Measurements from ENCODE around the gene PITPNC1. TPM values are rescaled to one million over a fixed set of nuclear protein-coding genes. Genes with fewer than 3 reads are reported as not detected.

PITPNC1 gene
- total RNA-seq, 2 donors from 2014 or later, result 12.5 to 18.1 TPM

GRCh38 chr17:67390006-67390645 is 13.0 kb downstream of the PITPNC1 start:
- no peak for DNase-seq (ENCODE audit: low spot score)
- TF ChIP-seq CTCF (IDR thresholded peaks at IDR 0.05), result no peak
- Histone ChIP-seq H3K27ac (peak overlapping the region; percentile 28 to 43), H3K4me1 (peaks cover 0 to 23% of the 10 kb centered on the region in 2 donors), H3K4me3 (no peak overlapping the region), H3K9me3 (no peaks in the 10 kb centered on the region), H3K36me3 (no peaks in the 10 kb centered on the region), H3K27me3 (no peaks in the 10 kb centered on the region)

- peak overlapping the region; percentile 28 to 43 for H3K27ac ChIP-seq
- no peaks in the 10 kb centered on the region for H3K36me3 ChIP-seq
- TF ChIP-seq CTCF (IDR thresholded peaks at IDR 0.05), result no peak
- no peak overlapping the region for H3K4me3 ChIP-seq
- H3K4me1 ChIP-seq, result peaks cover 0 to 23% of the 10 kb centered on the region in 2 donors
- DNase-seq (ENCODE audit: low spot score), result no peak
- no peaks in the 10 kb centered on the region for H3K9me3 ChIP-seq
- H3K27me3 ChIP-seq, result no peaks in the 10 kb centered on the region
Measured at GRCh38 chr17:67390646-67391361, 13.7 kb downstream of the PITPNC1 start.

- no peaks in the 10 kb centered on the region for H3K9me3 ChIP-seq
- no peak for DNase-seq (ENCODE audit: low spot score)
- H3K4me1 ChIP-seq, result peaks cover 0 to 23% of the 10 kb centered on the region in 2 donors
- H3K4me3 ChIP-seq, result no peak overlapping the region
- no peak for TF ChIP-seq CTCF (IDR thresholded peaks at IDR 0.05)
- peak overlapping the region in 1 of 2 donors; percentile 43 for H3K27ac ChIP-seq
- H3K36me3 ChIP-seq, result no peaks in the 10 kb centered on the region
- no peaks in the 10 kb centered on the region for H3K27me3 ChIP-seq
Measured at GRCh38 chr17:67392111-67392510, 15.0 kb downstream of the PITPNC1 start.

GRCh38 chr17:67393809-67394397 is 16.8 kb downstream of the PITPNC1 start:
- no peaks in the 10 kb centered on the region for H3K36me3 ChIP-seq
- DNase-seq (ENCODE audit: low spot score), result no peak
- H3K9me3 ChIP-seq, result no peaks in the 10 kb centered on the region
- no peak overlapping the region for H3K4me3 ChIP-seq
- no peak overlapping the region for H3K27ac ChIP-seq
- peaks cover 0 to 23% of the 10 kb centered on the region in 2 donors for H3K4me1 ChIP-seq
- no peak for TF ChIP-seq CTCF (IDR thresholded peaks at IDR 0.05)
- H3K27me3 ChIP-seq, result no peaks in the 10 kb centered on the region

GRCh38 chr17:67399676-67400075 is 22.6 kb downstream of the PITPNC1 start:
- no peak for DNase-seq (ENCODE audit: low spot score)
- TF ChIP-seq CTCF (IDR thresholded peaks at IDR 0.05), result no peak
- peaks cover 0 to 17% of the 10 kb centered on the region in 2 donors for H3K4me1 ChIP-seq
- no peaks in the 10 kb centered on the region for H3K27me3 ChIP-seq
- peak overlapping the region in 1 of 2 donors; percentile 39 for H3K27ac ChIP-seq
- no peaks in the 10 kb centered on the region for H3K9me3 ChIP-seq
- no peak overlapping the region for H3K4me3 ChIP-seq
- no peaks in the 10 kb centered on the region for H3K36me3 ChIP-seq

All from right atrium auricular region (tissue), 2 donors.